ENCODE measurements around the gene GMDS.

DNA sequence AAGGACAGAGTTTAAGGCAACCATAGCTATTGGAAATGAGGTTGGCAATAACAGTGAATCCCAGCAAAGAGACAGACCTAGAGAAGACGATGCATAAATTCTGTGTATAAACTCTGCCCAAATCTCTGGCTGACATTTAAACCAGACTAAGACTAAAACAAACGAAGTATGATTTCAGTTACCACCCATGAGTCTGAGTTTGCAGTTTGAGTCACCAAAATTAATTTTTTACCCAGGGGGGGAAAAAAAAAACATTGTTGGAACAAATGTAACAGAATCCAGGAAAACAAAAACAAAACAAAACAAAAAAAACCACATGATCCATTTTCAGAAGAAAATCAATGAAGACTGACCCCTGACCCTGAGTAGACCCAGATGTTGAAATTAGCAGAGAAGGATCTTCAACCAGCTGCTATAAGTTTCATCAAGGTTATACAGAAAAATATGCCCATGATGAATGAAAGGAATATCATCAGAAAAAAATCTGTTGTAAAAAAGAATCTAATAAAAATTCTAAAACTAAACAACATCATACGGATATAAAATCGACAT lies 190.8 kb downstream of the GMDS start:
- TF ChIP-seq PHF8 (conservative IDR thresholded peaks at IDR 0.05; ENCODE audit: low read depth, low read length), result no peak
- TF ChIP-seq CREB1 (IDR thresholded peaks at IDR 0.05), result no peak
- no peak for TF ChIP-seq JUND (IDR thresholded peaks at IDR 0.05; ENCODE audit: low read length)
- TF ChIP-seq RFX5 (IDR thresholded peaks at IDR 0.05; ENCODE audit: borderline replicate concordance, low read depth, low read length), result no peak
- no peak for TF ChIP-seq SUZ12 (IDR thresholded peaks at IDR 0.05; ENCODE audit: low read length)
- no peak for TF ChIP-seq RAD21 (IDR thresholded peaks at IDR 0.05 in 1 of 2, conservative IDR thresholded peaks at IDR 0.05 in 1 of 2; ENCODE audit: low read depth in 2 of 2, low read length in 2 of 2)
- TF ChIP-seq CTCF (IDR thresholded peaks at IDR 0.05; ENCODE audit: control extremely low read depth in 1 of 3, insufficient read depth in 1 of 3, low read depth in 1 of 3, low read length in 3 of 3), result no peak
